DMS114 treated with DMSO at 0.1 percent for 48 hours (cell line): ENCODE measurements around the gene S100P.
"Not testable (repeated sequence)": the region's sequence is repeated elsewhere in the genome, so short reads cannot be mapped to it uniquely, and the experiment has no call there.

Experiments used
- DNase-seq: peaks from one replicate; lab custom pipeline; 2025; ENCODE audit not compliant: unreplicated experiment; lab: John Stamatoyannopoulos, UW

The S100P gene

GRCh38 chr4:6693231-6694176 is at the start of gene S100P:
TSS of gene S100P (plus strand) at chr4:6693878. CDS start at chr4:6693933, 55 bp downstream.
- DNase-seq: no peak

- no peak for DNase-seq
Observed at GRCh38 chr4:6644792-6645530, 48.7 kb upstream of the S100P start.

GRCh38 chr4:6647169-6647568 is 46.5 kb upstream of the S100P start:
- no peak for DNase-seq

GRCh38 chr4:6647582-6648230 is 46.0 kb upstream of the S100P start:
- DNase-seq: no peak

GRCh38 chr4:6649216-6649615 is 44.5 kb upstream of the S100P start:
- DNase-seq: no peak

- not testable (repeated sequence) for DNase-seq
Observed at GRCh38 chr4:6654211-6654610, 39.5 kb upstream of the S100P start.

GRCh38 chr4:6655291-6655690 is 38.4 kb upstream of the S100P start:
- not testable (repeated sequence) for DNase-seq

- DNase-seq: no peak
Observed at GRCh38 chr4:6655924-6656323, 37.8 kb upstream of the S100P start.

GRCh38 chr4:6657242-6658208 is 36.2 kb upstream of the S100P start:
- no peak for DNase-seq

- no peak for DNase-seq
Observed at GRCh38 chr4:6658209-6658595, 35.5 kb upstream of the S100P start.

- no peak for DNase-seq
Observed at GRCh38 chr4:6658597-6659075, 35.0 kb upstream of the S100P start.

- DNase-seq: no peak
Observed at GRCh38 chr4:6659897-6660296, 33.8 kb upstream of the S100P start.

GRCh38 chr4:6660430-6660829 is 33.2 kb upstream of the S100P start:
- DNase-seq: no peak

- DNase-seq: no peak
Observed at GRCh38 chr4:6662591-6662990, 31.1 kb upstream of the S100P start.

GRCh38 chr4:6663596-6664393 is 29.9 kb upstream of the S100P start:
- DNase-seq: no peak

- no peak for DNase-seq
Observed at GRCh38 chr4:6665320-6665654, 28.4 kb upstream of the S100P start.

- DNase-seq: no peak
Observed at GRCh38 chr4:6668391-6668790, 25.3 kb upstream of the S100P start.

- no peak for DNase-seq
Observed at GRCh38 chr4:6671648-6672047, 22.0 kb upstream of the S100P start.

GRCh38 chr4:6672131-6672530 is 21.5 kb upstream of the S100P start:
- no peak for DNase-seq
